ENCODE data around the gene PRKACA.

The PRKACA gene

GRCh38 chr19:14091813-14092462 lies 25.6 kb downstream of the PRKACA start:
- DNase-seq (ENCODE audit: low read depth) = no peak

- DNase-seq (ENCODE audit: low read depth) = peak; percentile 23
Observed at GRCh38 chr19:14091081-14091812, 26.3 kb downstream of the PRKACA start.

GRCh38 chr19:14090509-14091080 lies 27.0 kb downstream of the PRKACA start, which contains the start of gene SAMD1:
Gene SAMD1, minus strand, starts transcription at chr19:14090751.
- peak; percentile 84 for DNase-seq (ENCODE audit: low read depth)

- DNase-seq (ENCODE audit: low read depth) = peak; percentile 23
Observed at GRCh38 chr19:14089662-14090508, 27.7 kb downstream of the PRKACA start.

GRCh38 chr19:14089412-14089661 lies 28.2 kb downstream of the PRKACA start:
- no peak for DNase-seq (ENCODE audit: low read depth)

GRCh38 chr19:14088634-14089411 lies 28.7 kb downstream of the PRKACA start:
- DNase-seq (ENCODE audit: low read depth) = no peak

- DNase-seq (ENCODE audit: low read depth) = no peak
Observed at GRCh38 chr19:14086098-14086497, 31.5 kb downstream of the PRKACA start.

- DNase-seq (ENCODE audit: low read depth) = no peak
Observed at GRCh38 chr19:14085309-14085995, 32.1 kb downstream of the PRKACA start, which contains the start of gene C19orf67. Gene C19orf67, minus strand, starts transcription at chr19:14085783. Its CDS starts 156 bp downstream, at chr19:14085627.

- no peak for DNase-seq (ENCODE audit: low read depth)
Observed at GRCh38 chr19:14082675-14082960, 34.9 kb downstream of the PRKACA start.

GRCh38 chr19:14081797-14082674 lies 35.5 kb downstream of the PRKACA start:
- peak; percentile 28 for DNase-seq (ENCODE audit: low read depth)

- DNase-seq (ENCODE audit: low read depth) = peak; percentile 97
Observed at GRCh38 chr19:14080887-14081796, 36.4 kb downstream of the PRKACA start.

GRCh38 chr19:14078411-14078810 lies 39.2 kb downstream of the PRKACA start:
- DNase-seq (ENCODE audit: low read depth) = no peak

GRCh38 chr19:14073925-14074838 lies 43.4 kb downstream of the PRKACA start:
- DNase-seq (ENCODE audit: low read depth) = no peak

GRCh38 chr19:14073261-14073924 lies 44.2 kb downstream of the PRKACA start:
- peak; percentile 55 for DNase-seq (ENCODE audit: low read depth)

GRCh38 chr19:14072535-14073260 lies 44.9 kb downstream of the PRKACA start, which contains the start of gene MISP3:
Gene MISP3, plus strand, starts transcription at chr19:14072786. Its CDS starts 524 bp downstream, at chr19:14073310.
- peak; percentile 11 for DNase-seq (ENCODE audit: low read depth)

- DNase-seq (ENCODE audit: low read depth) = no peak
Observed at GRCh38 chr19:14070268-14071050, 47.1 kb downstream of the PRKACA start.
